ENCODE results near the gene GNA12. TPM values are rescaled to one million over a fixed set of nuclear protein-coding genes. Genes with fewer than 3 reads are reported as not detected.

The GNA12 gene
- total RNA-seq, 1 donor from 2014 or later, result 47.2 TPM

GRCh38 chr7:2779051-2779450, 65.1 kb downstream of the GNA12 start:
- Histone ChIP-seq H3K36me3 (no peaks in the 10 kb centered on the region), H3K27ac (no peak overlapping the region), H3K27me3 (no peaks in the 10 kb centered on the region), H3K4me3 (no peak overlapping the region), H3K9me3 (no peaks in the 10 kb centered on the region), H3K4me1 (no peaks in the 10 kb centered on the region)
- DNase-seq (no peak), ATAC-seq (no peak)
- intact Hi-C loops (cut with DNase I), result no loop called here
- no peak for TF ChIP-seq CTCF (IDR thresholded peaks at IDR 0.05)

GRCh38 chr7:2777898-2778535, 66.1 kb downstream of the GNA12 start:
- Histone ChIP-seq H3K4me3 (no peak overlapping the region), H3K27ac (no peak overlapping the region), H3K27me3 (no peaks in the 10 kb centered on the region), H3K9me3 (no peaks in the 10 kb centered on the region), H3K4me1 (no peaks in the 10 kb centered on the region), H3K36me3 (no peaks in the 10 kb centered on the region)
- intact Hi-C loops (cut with DNase I), result no loop called here
- no peak for TF ChIP-seq CTCF (IDR thresholded peaks at IDR 0.05)
- ATAC-seq (no peak), DNase-seq (no peak)

GRCh38 chr7:2776401-2776800, 67.7 kb downstream of the GNA12 start:
- no peak for TF ChIP-seq CTCF (IDR thresholded peaks at IDR 0.05)
- ATAC-seq, result peak; percentile 27
- H3K27me3 ChIP-seq, result no peaks in the 10 kb centered on the region
- DNase-seq, result no peak
- H3K9me3 ChIP-seq, result no peaks in the 10 kb centered on the region
- no peaks in the 10 kb centered on the region for H3K4me1 ChIP-seq
- H3K4me3 ChIP-seq, result no peak overlapping the region
- no peak overlapping the region for H3K27ac ChIP-seq
- intact Hi-C loops (cut with DNase I), result no loop called here
- H3K36me3 ChIP-seq, result no peaks in the 10 kb centered on the region

- no peak for TF ChIP-seq CTCF (IDR thresholded peaks at IDR 0.05)
- Histone ChIP-seq H3K4me1 (no peaks in the 10 kb centered on the region), H3K27me3 (no peaks in the 10 kb centered on the region), H3K9me3 (no peaks in the 10 kb centered on the region), H3K36me3 (no peaks in the 10 kb centered on the region), H3K4me3 (no peak overlapping the region), H3K27ac (no peak overlapping the region)
- intact Hi-C loops (cut with DNase I), result no loop called here
- ATAC-seq, result no peak
- no peak for DNase-seq
These were observed 68.3 kb downstream of the GNA12 start for GRCh38 chr7:2775785-2776184.

GRCh38 chr7:2775376-2775775, 68.7 kb downstream of the GNA12 start:
- Histone ChIP-seq H3K9me3 (no peaks in the 10 kb centered on the region), H3K27me3 (no peaks in the 10 kb centered on the region), H3K36me3 (no peaks in the 10 kb centered on the region), H3K4me1 (no peaks in the 10 kb centered on the region), H3K27ac (no peak overlapping the region), H3K4me3 (no peak overlapping the region)
- no peak for DNase-seq
- intact Hi-C loops (cut with DNase I), result no loop called here
- no peak for TF ChIP-seq CTCF (IDR thresholded peaks at IDR 0.05)
- ATAC-seq, result no peak

- DNase-seq, result no peak
- no peak overlapping the region for H3K27ac ChIP-seq
- no peak for ATAC-seq
- H3K9me3 ChIP-seq, result no peaks in the 10 kb centered on the region
- intact Hi-C loops (cut with DNase I), result no loop called here
- no peak overlapping the region for H3K4me3 ChIP-seq
- H3K36me3 ChIP-seq, result no peaks in the 10 kb centered on the region
- no peaks in the 10 kb centered on the region for H3K27me3 ChIP-seq
- no peaks in the 10 kb centered on the region for H3K4me1 ChIP-seq
- TF ChIP-seq CTCF (IDR thresholded peaks at IDR 0.05), result no peak
These were observed 69.2 kb downstream of the GNA12 start for GRCh38 chr7:2774935-2775334.

Measured in upper lobe of right lung (tissue), 1 donor.